Smooth muscle cell of the pulmonary artery (primary cell): Measurements from ENCODE around the gene PHF14. TPM values are rescaled to one million over a fixed set of nuclear protein-coding genes. Genes with fewer than 3 reads are reported as not detected.

ENCODE experiments used
- total RNA-seq: library from RNA; depleted of rRNA; stranded (reverse); fragments of >200 nt; gene quantifications from 2 replicates; pipeline ENCODE4 v1.2.3, GENCODE V29; 2014

The PHF14 gene
- total RNA-seq = 20.7 and 24.4 TPM in 2 replicates

GRCh38 chr7:10973061-10973941 is at the start of gene PHF14:
TSS of gene PHF14 (plus strand) at chr7:10973872. CDS start at chr7:10974324, 452 bp downstream.

